ENCODE data around the gene NRDC. TPM values are rescaled to one million over a fixed set of nuclear protein-coding genes. Genes with fewer than 3 reads are reported as not detected.

NRDC gene
- polyA plus RNA-seq, 3 donors, result 66.8 to 92.0 (median 74.3) TPM

GRCh38 chr1:51776408-51776807, 102.1 kb downstream of the NRDC start:
- Histone ChIP-seq H4K20me1 (ENCODE audit: insufficient read depth, low read length) (no peaks in the 10 kb centered on the region), H3K4me3 (replicated peaks in 1 of 3; ENCODE audit: low read depth in 2 of 3, low read length in 3 of 3) (no peak overlapping the region), H3K36me3 (replicated peaks in 1 of 2; ENCODE audit: control insufficient read depth in 1 of 2, insufficient read depth in 2 of 2, low read length in 2 of 2) (peaks cover 52 to 75% of the 10 kb centered on the region in 2 donors), H3K27me3 (ENCODE audit: control insufficient read depth in 2 of 2, insufficient read depth in 2 of 2, low read length in 2 of 2) (no peaks in the 10 kb centered on the region), H3K79me2 (ENCODE audit: insufficient read depth, low read length) (no peaks in the 10 kb centered on the region), H3K9me3 (replicated peaks in 1 of 2; ENCODE audit: control insufficient read depth in 1 of 2, insufficient read depth in 1 of 2, low read length in 2 of 2) (no peaks in the 10 kb centered on the region), H2AFZ (ENCODE audit: insufficient read depth, low read depth, low read length, poor library complexity, severe bottlenecking) (no peak overlapping the region), H3K4me2 (replicated peaks; ENCODE audit: extremely low read depth, low read length, poor library complexity, severe bottlenecking) (no peak overlapping the region), H3K9ac (ENCODE audit: insufficient read depth, low read length, poor library complexity, severe bottlenecking) (no peak overlapping the region), H3K4me1 (ENCODE audit: control insufficient read depth in 1 of 2, insufficient read depth in 2 of 2, low read length in 2 of 2) (peaks cover 5 to 9% of the 10 kb centered on the region in 2 donors), H3K27ac (ENCODE audit: low read depth in 1 of 2, low read length in 2 of 2) (peak overlapping the region in 1 of 2 donors; percentile 52)
- TF ChIP-seq CTCF (IDR thresholded peaks at IDR 0.05), result no peak
- peak in 2 of 3 donors; percentile 8 to 16 for DNase-seq
- H3K27ac Mint-ChIP-seq, result peak overlapping the region in 6 of 7 donors; percentile 1 to 89 (median 56)
- H3K36me3 Mint-ChIP-seq, result peaks cover 64 to 73% of the 10 kb centered on the region in 2 donors
- H3K4me1 Mint-ChIP-seq, result peaks cover 8% of the 10 kb centered on the region
- H3K27me3 Mint-ChIP-seq (ENCODE audit: low read depth in 3 of 3), result no peaks in the 10 kb centered on the region
- H3K9me3 Mint-ChIP-seq, result peaks cover 0 to 1% (median 0%) of the 10 kb centered on the region in 7 donors
- no peak overlapping the region for H3K4me3 Mint-ChIP-seq
- intact Hi-C loops (cut with micrococcal nuclease), result no loop called here

GRCh38 chr1:51768971-51769588, 109.4 kb downstream of the NRDC start:
- peaks cover 59 to 65% of the 10 kb centered on the region in 2 donors for H3K36me3 Mint-ChIP-seq
- H3K27me3 Mint-ChIP-seq (ENCODE audit: low read depth in 3 of 3), result no peaks in the 10 kb centered on the region
- no peaks in the 10 kb centered on the region for H3K79me2 ChIP-seq (ENCODE audit: insufficient read depth, low read length)
- no peak overlapping the region for H3K4me3 ChIP-seq (replicated peaks in 1 of 3; ENCODE audit: low read depth in 2 of 3, low read length in 3 of 3)
- H3K27ac Mint-ChIP-seq, result no peak overlapping the region
- no peaks in the 10 kb centered on the region for H3K27me3 ChIP-seq (ENCODE audit: control insufficient read depth in 2 of 2, insufficient read depth in 2 of 2, low read length in 2 of 2)
- H3K9me3 ChIP-seq (replicated peaks in 1 of 2; ENCODE audit: control insufficient read depth in 1 of 2, insufficient read depth in 1 of 2, low read length in 2 of 2), result no peaks in the 10 kb centered on the region
- WGBS (ENCODE audit: insufficient coverage), result no CpG with 5 or more reads among the region's 6 CpGs
- no peaks in the 10 kb centered on the region for H3K4me1 Mint-ChIP-seq
- H4K20me1 ChIP-seq (ENCODE audit: insufficient read depth, low read length), result no peaks in the 10 kb centered on the region
- H3K36me3 ChIP-seq (replicated peaks in 1 of 2; ENCODE audit: control insufficient read depth in 1 of 2, insufficient read depth in 2 of 2, low read length in 2 of 2), result peaks cover 62 to 90% of the 10 kb centered on the region in 2 donors
- H3K9me3 Mint-ChIP-seq, result no peaks in the 10 kb centered on the region
- DNase-seq, result peak; percentile 14 to 44 (median 41)
- H2AFZ ChIP-seq (ENCODE audit: insufficient read depth, low read depth, low read length, poor library complexity, severe bottlenecking), result no peak overlapping the region
- no peak overlapping the region for H3K4me3 Mint-ChIP-seq
- no peak overlapping the region for H3K4me2 ChIP-seq (replicated peaks; ENCODE audit: extremely low read depth, low read length, poor library complexity, severe bottlenecking)
- peak; percentile 81 for TF ChIP-seq CTCF (IDR thresholded peaks at IDR 0.05)
- intact Hi-C loops (cut with micrococcal nuclease), result loop anchor here in 1 of 2 donors (10.0 kb wide), 1 partner anchor 144 kb away; no protein-coding TSS in a partner anchor
- H3K4me1 ChIP-seq (ENCODE audit: control insufficient read depth in 1 of 2, insufficient read depth in 2 of 2, low read length in 2 of 2), result no peaks in the 10 kb centered on the region
- H3K27ac ChIP-seq (ENCODE audit: low read depth in 1 of 2, low read length in 2 of 2), result no peak overlapping the region
- no peak overlapping the region for H3K9ac ChIP-seq (ENCODE audit: insufficient read depth, low read length, poor library complexity, severe bottlenecking)
